ENCODE measurements around the gene PADI6.
"Not testable (repeated sequence)": the region's sequence is repeated elsewhere in the genome, so short reads cannot be mapped to it uniquely, and the experiment has no call there.

Gene PADI6

GRCh38 chr1:17405898-17406759 lies 34.1 kb downstream of the PADI6 start:
- peak; percentile 40 for DNase-seq

DNA sequence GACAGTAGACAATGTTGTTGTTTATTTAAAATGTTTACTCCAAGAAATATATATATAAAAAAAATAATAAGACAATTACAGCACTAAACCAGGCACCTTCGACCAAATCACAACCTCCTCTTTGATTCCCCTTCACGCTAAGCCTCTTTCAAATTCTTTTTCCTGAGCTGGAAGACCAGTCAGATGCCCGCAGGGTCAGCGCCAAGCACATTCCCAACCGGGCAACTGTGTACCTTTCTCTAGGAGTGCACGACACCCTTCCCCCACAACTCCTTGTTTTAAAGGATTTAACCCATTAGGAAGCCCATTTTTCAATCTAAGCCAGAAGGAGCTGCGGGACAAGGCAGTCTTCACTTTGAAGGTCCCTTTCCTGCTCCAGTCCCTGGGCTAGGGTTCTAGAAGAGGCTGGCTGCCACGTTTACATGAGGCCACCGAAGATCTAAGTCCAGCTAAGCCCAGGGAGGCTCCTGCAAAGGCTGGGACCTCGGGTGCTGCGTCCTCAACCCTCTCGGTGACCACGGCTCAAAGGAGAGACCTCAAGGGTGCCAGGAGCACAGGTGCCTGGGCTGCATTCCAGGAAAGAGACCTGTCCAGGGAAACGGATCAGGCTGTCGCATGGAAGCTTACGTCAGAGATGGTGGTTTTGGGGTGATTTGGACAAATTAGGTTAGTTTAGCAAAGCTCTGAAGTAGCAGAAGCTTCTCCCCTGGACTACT lies 34.9 kb downstream of the PADI6 start:
- not testable (repeated sequence) for DNase-seq

DNA sequence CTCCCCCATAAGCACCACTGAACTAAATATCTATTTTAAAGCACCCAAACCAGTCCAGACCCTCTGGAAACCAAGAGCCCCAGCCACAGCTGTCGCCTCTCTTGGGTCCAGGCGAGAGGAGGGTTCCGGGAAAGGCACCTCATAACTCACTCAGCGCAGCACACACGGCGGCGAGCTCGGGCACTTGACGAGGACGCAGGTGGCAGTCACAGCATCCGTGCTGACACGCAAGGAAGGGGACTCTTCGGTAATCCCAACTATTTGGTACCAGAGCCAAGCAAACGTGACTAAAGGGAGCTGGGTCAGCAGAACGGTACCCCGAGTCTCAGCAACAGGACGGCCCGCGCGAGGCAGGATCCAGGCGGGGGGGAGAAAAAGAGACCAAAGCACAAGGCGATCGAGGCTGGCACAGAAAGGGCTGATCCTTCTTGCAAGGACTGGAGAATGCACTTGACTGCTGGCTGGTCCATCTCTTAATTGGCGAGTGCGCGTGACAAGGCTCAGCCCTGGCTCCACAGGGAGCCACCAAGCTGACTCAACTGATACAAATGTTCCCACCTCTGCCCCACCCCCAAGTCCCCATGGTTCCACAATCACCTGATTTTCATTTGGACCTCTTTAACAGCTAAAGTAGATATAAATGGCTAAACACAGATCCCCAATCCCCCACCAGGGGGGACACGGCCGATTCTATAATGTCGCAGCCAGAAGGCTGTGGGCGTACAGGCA lies 36.0 kb downstream of the PADI6 start:
- DNase-seq: not testable (repeated sequence)

DNA sequence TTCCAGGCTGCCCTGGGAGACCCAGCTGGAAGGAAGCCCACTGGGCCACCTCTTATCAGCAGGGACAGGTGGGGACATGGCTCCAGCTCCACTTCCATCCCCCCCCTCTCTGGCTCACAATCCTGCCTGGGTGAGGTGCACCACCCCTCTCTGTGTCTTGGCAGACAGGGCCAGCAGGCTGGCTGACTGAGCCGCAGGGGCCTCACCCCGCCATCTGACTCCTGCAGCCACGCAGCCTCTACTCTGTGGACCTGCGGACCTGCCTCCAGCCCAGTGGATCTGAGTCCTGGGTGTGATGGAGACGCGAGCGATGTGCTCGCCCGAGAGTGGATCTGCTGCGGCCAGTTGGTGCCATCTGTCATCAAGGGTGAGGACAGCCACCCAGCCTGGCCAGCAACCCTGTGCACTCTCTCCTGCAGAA lies 37.4 kb downstream of the PADI6 start:
- DNase-seq: no peak

- no peak for DNase-seq
These were observed 40.3 kb downstream of the PADI6 start for GRCh38 chr1:17412093-17412870.

- DNase-seq: no peak
These were observed 42.0 kb downstream of the PADI6 start for GRCh38 chr1:17414022-17414421.

GRCh38 chr1:17416389-17416788 lies 44.4 kb downstream of the PADI6 start:
- no peak for DNase-seq

- peak; percentile 46 for DNase-seq
These were observed 47.8 kb downstream of the PADI6 start for GRCh38 chr1:17419626-17420328.

DNA sequence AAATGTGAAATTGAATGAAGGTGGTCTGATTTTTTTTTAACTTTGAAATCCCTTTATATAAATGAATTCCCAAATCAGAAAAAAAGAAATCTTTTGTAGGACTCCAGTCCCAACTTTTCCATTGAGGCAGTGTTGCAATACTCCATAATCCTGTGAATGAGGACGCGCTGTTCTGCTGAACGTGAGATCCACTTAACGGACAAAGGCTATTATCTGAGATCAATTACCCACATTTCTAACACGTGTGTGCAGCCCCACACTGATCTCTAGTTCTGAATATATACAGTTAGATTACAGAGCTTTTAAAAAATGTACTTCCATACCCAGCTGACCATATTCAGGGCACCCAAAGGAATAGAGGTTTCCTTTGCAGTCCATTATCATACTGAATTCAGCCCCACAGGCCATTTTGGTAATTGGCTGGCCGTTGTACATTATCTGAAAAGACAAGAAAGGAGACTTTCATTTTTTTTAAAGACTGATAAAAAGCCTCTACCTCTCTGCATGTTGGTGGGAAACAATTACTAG lies 48.5 kb downstream of the PADI6 start:
- DNase-seq: no peak

GRCh38 chr1:17422461-17422860 lies 50.5 kb downstream of the PADI6 start:
- DNase-seq: no peak

GRCh38 chr1:17423781-17424245 lies 51.8 kb downstream of the PADI6 start:
- no peak for DNase-seq

- no peak for DNase-seq
These were observed 54.0 kb downstream of the PADI6 start for GRCh38 chr1:17425806-17426600.

GRCh38 chr1:17427696-17428660 lies 56.0 kb downstream of the PADI6 start:
- DNase-seq: no peak

GRCh38 chr1:17429183-17429582 lies 57.2 kb downstream of the PADI6 start:
- DNase-seq: no peak

- no peak for DNase-seq
These were observed 60.4 kb downstream of the PADI6 start for GRCh38 chr1:17432412-17432811.

DNA sequence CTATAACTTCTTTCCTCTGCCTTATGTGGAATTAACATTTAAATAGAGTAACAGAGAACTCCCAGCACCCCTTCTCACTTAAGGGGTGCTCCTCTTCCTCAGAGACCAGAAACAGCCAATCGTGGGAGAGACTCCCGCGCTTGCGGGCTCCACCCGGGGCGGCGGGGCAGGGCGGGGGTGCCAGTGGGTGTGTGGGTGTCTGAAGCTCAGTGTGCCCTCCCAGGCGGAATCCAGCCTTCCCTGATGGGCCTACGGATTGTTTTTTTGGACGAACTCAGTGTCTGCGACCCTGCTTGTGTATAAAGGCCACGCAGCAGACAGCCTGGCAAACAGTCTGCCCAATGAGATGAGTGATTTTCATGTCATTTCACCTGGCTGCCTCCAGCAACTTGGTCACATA lies 61.3 kb downstream of the PADI6 start:
- DNase-seq: no peak

DNA sequence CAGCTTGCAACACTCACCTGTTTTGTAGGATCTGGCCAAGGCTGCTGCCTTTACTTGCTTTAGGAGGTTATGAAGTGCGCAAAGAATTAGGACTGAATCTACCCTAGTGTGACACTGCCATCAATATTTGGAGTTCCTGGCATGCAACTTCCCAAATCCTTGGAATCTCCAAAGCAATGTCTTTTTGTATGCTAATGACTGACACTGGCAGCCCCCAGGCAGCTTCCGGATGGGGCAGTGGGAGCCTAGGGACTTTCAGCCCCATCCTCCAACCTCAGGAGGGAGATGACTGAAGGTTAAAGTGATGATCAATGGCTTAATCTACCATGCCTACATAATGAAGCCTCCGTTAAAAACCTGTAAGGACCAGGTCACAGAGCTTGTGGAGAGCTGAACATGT lies 62.0 kb downstream of the PADI6 start:
- DNase-seq: no peak

- no peak for DNase-seq
These were observed 62.6 kb downstream of the PADI6 start for GRCh38 chr1:17434601-17435000.

- DNase-seq: no peak
These were observed 64.6 kb downstream of the PADI6 start for GRCh38 chr1:17436380-17437174.

Data from CD4-positive, alpha-beta T cell treated with Interleukin-15 for 1 hour (primary cell).